GM21576 (cell line): ENCODE data around the gene ERMARD.
"Not testable (repeated sequence)": the region's sequence is repeated elsewhere in the genome, so short reads cannot be mapped to it uniquely, and the experiment has no call there.

Source experiments
- ATAC-seq: cut with Tn5 transposase; IDR thresholded peaks from one replicate; pipeline ENCODE4 v1.9.1; 2021; ENCODE audit warnings: mild to moderate bottlenecking, moderate library complexity; ENCODE audit not compliant: unreplicated experiment

The ERMARD gene

GRCh38 chr6:169738204-169738975 lies 13.0 kb upstream of the ERMARD start:
- no peak for ATAC-seq

GRCh38 chr6:169738976-169739529 lies 12.4 kb upstream of the ERMARD start:
- ATAC-seq = no peak

- ATAC-seq = no peak
These were observed 10.1 kb upstream of the ERMARD start for GRCh38 chr6:169741344-169741743.

- no peak for ATAC-seq
These were observed 6.0 kb upstream of the ERMARD start for GRCh38 chr6:169745405-169745804.

GRCh38 chr6:169746556-169746955 lies 4.9 kb upstream of the ERMARD start:
- no peak for ATAC-seq

GRCh38 chr6:169752074-169752623 lies 727 bp downstream of the ERMARD start:
- ATAC-seq = no peak

GRCh38 chr6:169755162-169755561 lies 3.7 kb downstream of the ERMARD start:
- ATAC-seq = no peak

- no peak for ATAC-seq
These were observed 11.9 kb downstream of the ERMARD start for GRCh38 chr6:169763308-169763707.

- ATAC-seq = no peak
These were observed 12.5 kb downstream of the ERMARD start for GRCh38 chr6:169763881-169764280.

- not testable (repeated sequence) for ATAC-seq
These were observed 14.4 kb downstream of the ERMARD start for GRCh38 chr6:169765789-169766188.

- no peak for ATAC-seq
These were observed 14.8 kb downstream of the ERMARD start for GRCh38 chr6:169766232-169766631.

GRCh38 chr6:169766921-169767736 lies 15.7 kb downstream of the ERMARD start:
- ATAC-seq = no peak

GRCh38 chr6:169774347-169774746 lies 22.9 kb downstream of the ERMARD start:
- no peak for ATAC-seq

GRCh38 chr6:169775321-169775720 lies 23.9 kb downstream of the ERMARD start:
- no peak for ATAC-seq

GRCh38 chr6:169776379-169776778 lies 25.0 kb downstream of the ERMARD start:
- no peak for ATAC-seq

GRCh38 chr6:169777896-169778295 lies 26.5 kb downstream of the ERMARD start:
- no peak for ATAC-seq

GRCh38 chr6:169778646-169779045 lies 27.2 kb downstream of the ERMARD start:
- no peak for ATAC-seq

- ATAC-seq = no peak
These were observed 27.8 kb downstream of the ERMARD start for GRCh38 chr6:169779092-169779815.

- ATAC-seq = no peak
These were observed 28.5 kb downstream of the ERMARD start for GRCh38 chr6:169779896-169780295.

GRCh38 chr6:169780571-169781091 lies 29.2 kb downstream of the ERMARD start:
- no peak for ATAC-seq

GRCh38 chr6:169782966-169783365 lies 31.5 kb downstream of the ERMARD start:
- ATAC-seq = no peak
